WTC11 (cell line): ENCODE data around the gene ADAMTS5. TPM values are rescaled to one million over a fixed set of nuclear protein-coding genes. Genes with fewer than 3 reads are reported as not detected.

Experiments
- ATAC-seq: fragments of 200-7000 bp; cut with Tn5 transposase; 2 replicates; pipeline ENCODE4 v1.10.0; 2021; ENCODE audit warnings: mild to moderate bottlenecking, moderate library complexity
- CTCF ChIA-PET: fragments of 300-600 bp; sonication (Branson Sonifier 250); formaldehyde crosslinking; loops from one replicate; lab custom pipeline; 2021; ENCODE audit warnings: antibody characterized with exemption; lab: Charles Lee
- POLR2A ChIA-PET: fragments of 350-600 bp; sonication (Branson Sonifier 250); formaldehyde crosslinking; loops from one replicate; lab custom pipeline; 2021; ENCODE audit warnings: antibody characterized with exemption; lab: Charles Lee
- DNase-seq: peaks from one replicate; pipeline ENCODE4 v3.0.0; 2021; ENCODE audit warnings: low spot score
- H3K27ac Mint-ChIP-seq: 2 replicates; pipeline ENCODE4 v1.8.0; 2021; ENCODE audit warnings: mixed read lengths
- H3K27me3 Mint-ChIP-seq: 2 replicates; pipeline ENCODE4 v1.8.0; 2021; ENCODE audit warnings: low read depth, mild to moderate bottlenecking, moderate library complexity, mixed read lengths
- H3K36me3 Mint-ChIP-seq: 2 replicates; pipeline ENCODE4 v1.8.0; 2021; ENCODE audit warnings: mixed read lengths
- H3K4me1 Mint-ChIP-seq: 2 replicates; pipeline ENCODE4 v1.8.0; 2022; ENCODE audit warnings: mixed read lengths
- H3K4me3 Mint-ChIP-seq: 2 replicates; pipeline ENCODE4 v1.8.0; 2021; ENCODE audit warnings: mild to moderate bottlenecking, moderate library complexity, mixed read lengths
- H3K9me3 Mint-ChIP-seq: 2 replicates; pipeline ENCODE4 v1.8.0; 2021; ENCODE audit warnings: mixed read lengths
- ATF1 ChIP-seq: sonication (generic); formaldehyde crosslinking; IDR thresholded peaks from 2 replicates; pipeline ENCODE4 v1.8.1; 2023; ENCODE audit warnings: mild to moderate bottlenecking, moderate library complexity, missing genetic modification reagents
- CBFB ChIP-seq: sonication (generic); formaldehyde crosslinking; IDR thresholded peaks from 2 replicates; pipeline ENCODE4 v1.8.1; 2022; ENCODE audit warnings: mild to moderate bottlenecking, low read depth, missing genetic modification reagents
- FOXP1 ChIP-seq: sonication (generic); formaldehyde crosslinking; IDR thresholded peaks from 2 replicates; pipeline ENCODE4 v1.8.0; 2022; ENCODE audit warnings: missing genetic modification reagents, mild to moderate bottlenecking, moderate library complexity, borderline replicate concordance
- GABPB1 ChIP-seq: sonication (generic); formaldehyde crosslinking; IDR thresholded peaks from 2 replicates; pipeline ENCODE4 v1.8.1; 2023; ENCODE audit warnings: mild to moderate bottlenecking, missing genetic modification reagents
- GTF2I ChIP-seq: fragments of 250-450 bp; sonication (Bioruptor Pico); conservative IDR thresholded peaks from 2 replicates; pipeline ENCODE4 v1.4.0; 2021; ENCODE audit warnings: mild to moderate bottlenecking
- MYBL2 ChIP-seq: sonication (generic); formaldehyde crosslinking; IDR thresholded peaks from 2 replicates; pipeline ENCODE4 v1.8.1; 2023; ENCODE audit warnings: mild to moderate bottlenecking, moderate library complexity, missing genetic modification reagents
- NR2C2 ChIP-seq: sonication (generic); formaldehyde crosslinking; IDR thresholded peaks from 2 replicates; pipeline ENCODE4 v1.8.0; 2022; ENCODE audit warnings: mild to moderate bottlenecking, missing genetic modification reagents
- OVOL2 ChIP-seq: fragments of 250-450 bp; sonication (Bioruptor Pico); IDR thresholded peaks from 2 replicates; pipeline ENCODE4 v1.9.0; 2021; ENCODE audit warnings: mild to moderate bottlenecking, borderline replicate concordance
- SMAD4 ChIP-seq: sonication (generic); formaldehyde crosslinking; IDR thresholded peaks from 2 replicates; pipeline ENCODE4 v1.8.0; 2022; ENCODE audit warnings: mild to moderate bottlenecking, missing genetic modification reagents
- SOX15 ChIP-seq: fragments of 250-450 bp; sonication (Bioruptor Pico); IDR thresholded peaks from 2 replicates; pipeline ENCODE4 v1.9.0; 2021; ENCODE audit warnings: mild to moderate bottlenecking
- SP1 ChIP-seq: sonication (generic); formaldehyde crosslinking; conservative IDR thresholded peaks from 2 replicates; pipeline ENCODE4 v1.8.1; 2022; ENCODE audit warnings: missing genetic modification reagents
- ZNF263 ChIP-seq: sonication (generic); formaldehyde crosslinking; IDR thresholded peaks from 2 replicates; pipeline ENCODE4 v1.8.1; 2022; ENCODE audit warnings: low read depth, mild to moderate bottlenecking, moderate library complexity, missing genetic modification reagents
- ZNF396 ChIP-seq: fragments of 250-450 bp; sonication (Bioruptor Pico); IDR thresholded peaks from 2 replicates; pipeline ENCODE4 v1.8.0; 2021; ENCODE audit warnings: mild to moderate bottlenecking, moderate library complexity, borderline replicate concordance
- total RNA-seq: library from RNA; stranded (reverse); gene quantifications from 3 replicates; pipeline ENCODE4 v1.2.3, GENCODE V29; 2021
- TF ChIP-seq, protein P1 (sequence below): sonication (generic); formaldehyde crosslinking; IDR thresholded peaks from 2 replicates; pipeline ENCODE4 v1.8.1; 2023; ENCODE audit warnings: mild to moderate bottlenecking, missing genetic modification reagents, moderate library complexity
- TF ChIP-seq, protein P2 (sequence below): sonication (generic); formaldehyde crosslinking; IDR thresholded peaks from 2 replicates; pipeline ENCODE4 v1.8.1; 2022; ENCODE audit warnings: mild to moderate bottlenecking, moderate library complexity, missing genetic modification reagents
- TF ChIP-seq, protein P3 (sequence below): fragments of 200-600 bp; IDR thresholded peaks from 2 replicates; pipeline ENCODE4 v1.8.0; 2022; ENCODE audit warnings: antibody characterized with exemption
- TF ChIP-seq, protein P4 (sequence below): sonication (generic); formaldehyde crosslinking; IDR thresholded peaks from 2 replicates; pipeline ENCODE4 v1.8.1; 2023; ENCODE audit warnings: mild to moderate bottlenecking, missing genetic modification reagents, moderate library complexity
- TF ChIP-seq, protein P5 (sequence below): sonication (generic); formaldehyde crosslinking; IDR thresholded peaks from 2 replicates; pipeline ENCODE4 v1.8.1; 2022; ENCODE audit warnings: missing genetic modification reagents, borderline replicate concordance
- TF ChIP-seq, protein P6 (sequence below): sonication (generic); formaldehyde crosslinking; IDR thresholded peaks from 2 replicates; pipeline ENCODE4 v1.8.0; 2023; ENCODE audit warnings: missing genetic modification reagents, mild to moderate bottlenecking, borderline replicate concordance
- TF ChIP-seq, protein P7 (sequence below): sonication (generic); formaldehyde crosslinking; IDR thresholded peaks from 2 replicates; pipeline ENCODE4 v1.8.1; 2022; ENCODE audit warnings: low read depth, missing genetic modification reagents, borderline replicate concordance

Gene ADAMTS5
- total RNA-seq, 1 experiment from 2014 or later = 1.6 TPM

DNA sequence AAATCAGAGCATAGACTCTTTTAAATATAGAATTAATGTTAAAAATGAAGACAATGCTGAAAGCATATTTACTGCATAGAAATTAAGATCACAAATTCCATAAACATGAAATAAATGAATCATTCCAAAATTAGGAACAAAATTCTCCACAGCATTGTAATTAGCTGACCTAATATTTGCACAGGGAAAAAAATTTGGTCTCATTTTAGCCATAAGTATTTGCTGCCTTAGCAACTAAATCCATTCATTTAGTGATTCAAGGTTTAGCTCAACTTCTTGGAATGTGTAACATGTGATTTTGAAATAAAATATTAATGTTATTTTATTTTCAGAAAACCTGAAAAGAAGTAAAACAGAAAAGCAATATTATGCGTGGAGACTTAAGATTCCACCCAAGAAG lies 25.5 kb downstream of the ADAMTS5 start:
- peaks cover 18% of the 10 kb centered on the region for H3K27me3 Mint-ChIP-seq
- no peak overlapping the region for H3K4me3 Mint-ChIP-seq
- ATAC-seq (no peak), DNase-seq (no peak)
- CTCF ChIA-PET = no interaction called here
- peaks cover 14% of the 10 kb centered on the region for H3K4me1 Mint-ChIP-seq
- TF ChIP-seq SP1 (CRISPR knock-in tag) (no peak), OVOL2 (CRISPR knock-in tag) (no peak), CBFB (CRISPR knock-in tag) (no peak), GTF2I (CRISPR knock-in tag) (no peak), ATF1 (CRISPR knock-in tag) (no peak), NR2C2 (CRISPR knock-in tag) (no peak), SMAD4 (CRISPR knock-in tag) (no peak), SOX15 (CRISPR knock-in tag) (no peak), GABPB1 (CRISPR knock-in tag) (no peak), ZNF396 (no peak), FOXP1 (CRISPR knock-in tag) (no peak), ZNF263 (CRISPR knock-in tag) (no peak), MYBL2 (CRISPR knock-in tag) (no peak)
- TF ChIP-seq, protein P1, sequence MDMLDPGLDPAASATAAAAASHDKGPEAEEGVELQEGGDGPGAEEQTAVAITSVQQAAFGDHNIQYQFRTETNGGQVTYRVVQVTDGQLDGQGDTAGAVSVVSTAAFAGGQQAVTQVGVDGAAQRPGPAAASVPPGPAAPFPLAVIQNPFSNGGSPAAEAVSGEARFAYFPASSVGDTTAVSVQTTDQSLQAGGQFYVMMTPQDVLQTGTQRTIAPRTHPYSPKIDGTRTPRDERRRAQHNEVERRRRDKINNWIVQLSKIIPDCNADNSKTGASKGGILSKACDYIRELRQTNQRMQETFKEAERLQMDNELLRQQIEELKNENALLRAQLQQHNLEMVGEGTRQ (CRISPR knock-in tag) = no peak
- TF ChIP-seq, protein P2, sequence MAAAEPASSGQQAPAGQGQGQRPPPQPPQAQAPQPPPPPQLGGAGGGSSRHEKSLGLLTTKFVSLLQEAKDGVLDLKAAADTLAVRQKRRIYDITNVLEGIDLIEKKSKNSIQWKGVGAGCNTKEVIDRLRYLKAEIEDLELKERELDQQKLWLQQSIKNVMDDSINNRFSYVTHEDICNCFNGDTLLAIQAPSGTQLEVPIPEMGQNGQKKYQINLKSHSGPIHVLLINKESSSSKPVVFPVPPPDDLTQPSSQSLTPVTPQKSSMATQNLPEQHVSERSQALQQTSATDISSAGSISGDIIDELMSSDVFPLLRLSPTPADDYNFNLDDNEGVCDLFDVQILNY (CRISPR knock-in tag) = no peak
- TF ChIP-seq, protein P3, sequence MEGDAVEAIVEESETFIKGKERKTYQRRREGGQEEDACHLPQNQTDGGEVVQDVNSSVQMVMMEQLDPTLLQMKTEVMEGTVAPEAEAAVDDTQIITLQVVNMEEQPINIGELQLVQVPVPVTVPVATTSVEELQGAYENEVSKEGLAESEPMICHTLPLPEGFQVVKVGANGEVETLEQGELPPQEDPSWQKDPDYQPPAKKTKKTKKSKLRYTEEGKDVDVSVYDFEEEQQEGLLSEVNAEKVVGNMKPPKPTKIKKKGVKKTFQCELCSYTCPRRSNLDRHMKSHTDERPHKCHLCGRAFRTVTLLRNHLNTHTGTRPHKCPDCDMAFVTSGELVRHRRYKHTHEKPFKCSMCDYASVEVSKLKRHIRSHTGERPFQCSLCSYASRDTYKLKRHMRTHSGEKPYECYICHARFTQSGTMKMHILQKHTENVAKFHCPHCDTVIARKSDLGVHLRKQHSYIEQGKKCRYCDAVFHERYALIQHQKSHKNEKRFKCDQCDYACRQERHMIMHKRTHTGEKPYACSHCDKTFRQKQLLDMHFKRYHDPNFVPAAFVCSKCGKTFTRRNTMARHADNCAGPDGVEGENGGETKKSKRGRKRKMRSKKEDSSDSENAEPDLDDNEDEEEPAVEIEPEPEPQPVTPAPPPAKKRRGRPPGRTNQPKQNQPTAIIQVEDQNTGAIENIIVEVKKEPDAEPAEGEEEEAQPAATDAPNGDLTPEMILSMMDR = no peak
- TF ChIP-seq, protein P4, sequence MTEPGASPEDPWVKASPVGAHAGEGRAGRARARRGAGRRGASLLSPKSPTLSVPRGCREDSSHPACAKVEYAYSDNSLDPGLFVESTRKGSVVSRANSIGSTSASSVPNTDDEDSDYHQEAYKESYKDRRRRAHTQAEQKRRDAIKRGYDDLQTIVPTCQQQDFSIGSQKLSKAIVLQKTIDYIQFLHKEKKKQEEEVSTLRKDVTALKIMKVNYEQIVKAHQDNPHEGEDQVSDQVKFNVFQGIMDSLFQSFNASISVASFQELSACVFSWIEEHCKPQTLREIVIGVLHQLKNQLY (CRISPR knock-in tag) = no peak
- TF ChIP-seq, protein P5, sequence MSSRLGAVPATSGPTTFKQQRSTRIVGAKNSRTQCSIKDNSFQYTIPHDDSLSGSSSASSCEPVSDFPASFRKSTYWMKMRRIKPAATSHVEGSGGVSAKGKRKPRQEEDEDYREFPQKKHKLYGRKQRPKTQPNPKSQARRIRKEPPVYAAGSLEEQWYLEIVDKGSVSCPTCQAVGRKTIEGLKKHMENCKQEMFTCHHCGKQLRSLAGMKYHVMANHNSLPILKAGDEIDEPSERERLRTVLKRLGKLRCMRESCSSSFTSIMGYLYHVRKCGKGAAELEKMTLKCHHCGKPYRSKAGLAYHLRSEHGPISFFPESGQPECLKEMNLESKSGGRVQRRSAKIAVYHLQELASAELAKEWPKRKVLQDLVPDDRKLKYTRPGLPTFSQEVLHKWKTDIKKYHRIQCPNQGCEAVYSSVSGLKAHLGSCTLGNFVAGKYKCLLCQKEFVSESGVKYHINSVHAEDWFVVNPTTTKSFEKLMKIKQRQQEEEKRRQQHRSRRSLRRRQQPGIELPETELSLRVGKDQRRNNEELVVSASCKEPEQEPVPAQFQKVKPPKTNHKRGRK (CRISPR knock-in tag) = no peak
- TF ChIP-seq, protein P6, sequence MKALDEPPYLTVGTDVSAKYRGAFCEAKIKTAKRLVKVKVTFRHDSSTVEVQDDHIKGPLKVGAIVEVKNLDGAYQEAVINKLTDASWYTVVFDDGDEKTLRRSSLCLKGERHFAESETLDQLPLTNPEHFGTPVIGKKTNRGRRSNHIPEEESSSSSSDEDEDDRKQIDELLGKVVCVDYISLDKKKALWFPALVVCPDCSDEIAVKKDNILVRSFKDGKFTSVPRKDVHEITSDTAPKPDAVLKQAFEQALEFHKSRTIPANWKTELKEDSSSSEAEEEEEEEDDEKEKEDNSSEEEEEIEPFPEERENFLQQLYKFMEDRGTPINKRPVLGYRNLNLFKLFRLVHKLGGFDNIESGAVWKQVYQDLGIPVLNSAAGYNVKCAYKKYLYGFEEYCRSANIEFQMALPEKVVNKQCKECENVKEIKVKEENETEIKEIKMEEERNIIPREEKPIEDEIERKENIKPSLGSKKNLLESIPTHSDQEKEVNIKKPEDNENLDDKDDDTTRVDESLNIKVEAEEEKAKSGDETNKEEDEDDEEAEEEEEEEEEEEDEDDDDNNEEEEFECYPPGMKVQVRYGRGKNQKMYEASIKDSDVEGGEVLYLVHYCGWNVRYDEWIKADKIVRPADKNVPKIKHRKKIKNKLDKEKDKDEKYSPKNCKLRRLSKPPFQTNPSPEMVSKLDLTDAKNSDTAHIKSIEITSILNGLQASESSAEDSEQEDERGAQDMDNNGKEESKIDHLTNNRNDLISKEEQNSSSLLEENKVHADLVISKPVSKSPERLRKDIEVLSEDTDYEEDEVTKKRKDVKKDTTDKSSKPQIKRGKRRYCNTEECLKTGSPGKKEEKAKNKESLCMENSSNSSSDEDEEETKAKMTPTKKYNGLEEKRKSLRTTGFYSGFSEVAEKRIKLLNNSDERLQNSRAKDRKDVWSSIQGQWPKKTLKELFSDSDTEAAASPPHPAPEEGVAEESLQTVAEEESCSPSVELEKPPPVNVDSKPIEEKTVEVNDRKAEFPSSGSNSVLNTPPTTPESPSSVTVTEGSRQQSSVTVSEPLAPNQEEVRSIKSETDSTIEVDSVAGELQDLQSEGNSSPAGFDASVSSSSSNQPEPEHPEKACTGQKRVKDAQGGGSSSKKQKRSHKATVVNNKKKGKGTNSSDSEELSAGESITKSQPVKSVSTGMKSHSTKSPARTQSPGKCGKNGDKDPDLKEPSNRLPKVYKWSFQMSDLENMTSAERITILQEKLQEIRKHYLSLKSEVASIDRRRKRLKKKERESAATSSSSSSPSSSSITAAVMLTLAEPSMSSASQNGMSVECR = no peak
- TF ChIP-seq, protein P7, sequence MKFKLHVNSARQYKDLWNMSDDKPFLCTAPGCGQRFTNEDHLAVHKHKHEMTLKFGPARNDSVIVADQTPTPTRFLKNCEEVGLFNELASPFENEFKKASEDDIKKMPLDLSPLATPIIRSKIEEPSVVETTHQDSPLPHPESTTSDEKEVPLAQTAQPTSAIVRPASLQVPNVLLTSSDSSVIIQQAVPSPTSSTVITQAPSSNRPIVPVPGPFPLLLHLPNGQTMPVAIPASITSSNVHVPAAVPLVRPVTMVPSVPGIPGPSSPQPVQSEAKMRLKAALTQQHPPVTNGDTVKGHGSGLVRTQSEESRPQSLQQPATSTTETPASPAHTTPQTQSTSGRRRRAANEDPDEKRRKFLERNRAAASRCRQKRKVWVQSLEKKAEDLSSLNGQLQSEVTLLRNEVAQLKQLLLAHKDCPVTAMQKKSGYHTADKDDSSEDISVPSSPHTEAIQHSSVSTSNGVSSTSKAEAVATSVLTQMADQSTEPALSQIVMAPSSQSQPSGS (CRISPR knock-in tag) = no peak
- POLR2A ChIA-PET = no interaction called here
- H3K27ac Mint-ChIP-seq = no peak overlapping the region
- H3K9me3 Mint-ChIP-seq = no peaks in the 10 kb centered on the region
- H3K36me3 Mint-ChIP-seq = peaks cover 3% of the 10 kb centered on the region; the same call in 1 of the 2 replicates
